HG03280 (cell line): ENCODE results near the gene AGBL3.

Source experiments
- ATAC-seq: cut with Tn5 transposase; IDR thresholded peaks from one replicate; pipeline ENCODE4 v1.9.1; 2021; ENCODE audit warnings: mild to moderate bottlenecking, moderate library complexity; ENCODE audit not compliant: unreplicated experiment

Gene AGBL3

GRCh38 chr7:135143885-135144668 is 157.8 kb downstream of the AGBL3 start:
- ATAC-seq: no peak

- ATAC-seq: no peak
Measured at GRCh38 chr7:135147341-135147898, 161.1 kb downstream of the AGBL3 start.

- peak; percentile 77 for ATAC-seq
Measured at GRCh38 chr7:135147899-135148721, 161.8 kb downstream of the AGBL3 start, which contains the start of gene TMEM140. TMEM140 (plus strand) TSS chr7:135148072; CDS start chr7:135164442, 16,370 bp downstream.

GRCh38 chr7:135150072-135150782 is 163.9 kb downstream of the AGBL3 start:
- no peak for ATAC-seq

- no peak for ATAC-seq
Measured at GRCh38 chr7:135151132-135151531, 164.8 kb downstream of the AGBL3 start.

GRCh38 chr7:135151533-135151932 is 165.2 kb downstream of the AGBL3 start:
- no peak for ATAC-seq

- no peak for ATAC-seq
Measured at GRCh38 chr7:135152442-135152841, 166.1 kb downstream of the AGBL3 start.

- no peak for ATAC-seq
Measured at GRCh38 chr7:135154734-135155133, 168.4 kb downstream of the AGBL3 start.

- ATAC-seq: no peak
Measured at GRCh38 chr7:135156290-135156689, 170.0 kb downstream of the AGBL3 start.

GRCh38 chr7:135158141-135158655 is 171.9 kb downstream of the AGBL3 start:
- ATAC-seq: no peak

GRCh38 chr7:135158874-135159273 is 172.6 kb downstream of the AGBL3 start:
- ATAC-seq: no peak

- no peak for ATAC-seq
Measured at GRCh38 chr7:135159359-135160085, 173.2 kb downstream of the AGBL3 start.

GRCh38 chr7:135160098-135160857 is 174.0 kb downstream of the AGBL3 start:
- peak; percentile 54 for ATAC-seq

- ATAC-seq: no peak
Measured at GRCh38 chr7:135160858-135161653, 174.7 kb downstream of the AGBL3 start.

GRCh38 chr7:135161669-135162068 is 175.4 kb downstream of the AGBL3 start:
- no peak for ATAC-seq

GRCh38 chr7:135162382-135163001 is 176.2 kb downstream of the AGBL3 start:
- no peak for ATAC-seq

GRCh38 chr7:135164357-135165061 is 178.2 kb downstream of the AGBL3 start:
- ATAC-seq: no peak
